GM20000 (cell line): ENCODE measurements around the gene PRKAR2A.
"Not testable (repeated sequence)": the region's sequence is repeated elsewhere in the genome, so short reads cannot be mapped to it uniquely, and the experiment has no call there.

Source experiments
- DNase-seq: peaks from one replicate; pipeline ENCODE4 v3.0.0; 2012; ENCODE audit warnings: low spot score
- CTCF ChIP-seq: IDR thresholded peaks from 2 replicates; pipeline ENCODE4 v1.5.1; 2012; ENCODE audit warnings: mild to moderate bottlenecking, control low read depth; ENCODE audit errors: extremely low read depth, missing control alignments

Gene PRKAR2A

GRCh38 chr3:48819234-48820221 is 28.1 kb downstream of the PRKAR2A start:
- TF ChIP-seq CTCF: no peak
- no peak for DNase-seq

- DNase-seq: no peak
- TF ChIP-seq CTCF: no peak
Observed at GRCh38 chr3:48811524-48811923, 36.1 kb downstream of the PRKAR2A start.

GRCh38 chr3:48804930-48805329 is 42.7 kb downstream of the PRKAR2A start:
- TF ChIP-seq CTCF: no peak
- no peak for DNase-seq

GRCh38 chr3:48800831-48801230 is 46.8 kb downstream of the PRKAR2A start:
- DNase-seq: not testable (repeated sequence)

- no peak for TF ChIP-seq CTCF
- no peak for DNase-seq
Observed at GRCh38 chr3:48798998-48799397, 48.7 kb downstream of the PRKAR2A start.

GRCh38 chr3:48797626-48798025 is 50.0 kb downstream of the PRKAR2A start:
- DNase-seq: no peak
- TF ChIP-seq CTCF: no peak

- no peak for TF ChIP-seq CTCF
- no peak for DNase-seq
Observed at GRCh38 chr3:48795997-48796732, 51.5 kb downstream of the PRKAR2A start.

GRCh38 chr3:48793484-48793883 is 54.2 kb downstream of the PRKAR2A start:
- DNase-seq: not testable (repeated sequence)
